Jurkat, Clone E6-1 (cell line): ENCODE measurements around the gene LMX1B.

Experiments
- DNase-seq: peaks from one replicate; pipeline ENCODE4 v3.0.0-alpha.2; 2011; ENCODE audit warnings: low read depth, low spot score
- H3K4me3 ChIP-seq: 2 replicates; pipeline ENCODE4 v1.5.1; 2011; ENCODE audit warnings: mild to moderate bottlenecking, low read length, control low read depth, moderate library complexity

LMX1B gene

DNA sequence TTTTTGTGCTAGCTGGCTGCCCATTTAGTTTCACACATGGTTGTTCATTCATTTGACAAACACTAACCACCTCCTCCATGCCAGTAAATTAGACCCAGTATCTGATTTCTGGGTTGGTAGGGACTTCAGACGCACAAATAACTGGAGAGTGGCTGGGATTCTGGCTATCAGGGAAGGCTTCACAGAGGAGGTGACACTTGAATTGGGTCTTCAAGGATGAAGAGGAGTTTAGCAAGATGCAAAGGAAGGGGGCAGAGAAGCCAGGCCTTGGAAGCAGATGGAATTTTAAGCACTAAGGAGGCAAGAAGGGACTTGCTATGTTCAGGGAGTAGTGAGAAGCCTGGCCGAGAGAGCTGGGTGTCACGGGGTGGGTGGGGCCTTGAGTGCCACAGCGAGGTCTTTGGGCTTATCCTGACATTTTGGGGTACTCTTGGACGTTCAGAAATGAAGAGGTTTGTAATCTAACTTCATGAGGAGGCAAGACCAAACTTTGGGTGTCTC is 71.3 kb downstream of the LMX1B start:
- H3K4me3 ChIP-seq: no peak overlapping the region
- DNase-seq: no peak

DNA sequence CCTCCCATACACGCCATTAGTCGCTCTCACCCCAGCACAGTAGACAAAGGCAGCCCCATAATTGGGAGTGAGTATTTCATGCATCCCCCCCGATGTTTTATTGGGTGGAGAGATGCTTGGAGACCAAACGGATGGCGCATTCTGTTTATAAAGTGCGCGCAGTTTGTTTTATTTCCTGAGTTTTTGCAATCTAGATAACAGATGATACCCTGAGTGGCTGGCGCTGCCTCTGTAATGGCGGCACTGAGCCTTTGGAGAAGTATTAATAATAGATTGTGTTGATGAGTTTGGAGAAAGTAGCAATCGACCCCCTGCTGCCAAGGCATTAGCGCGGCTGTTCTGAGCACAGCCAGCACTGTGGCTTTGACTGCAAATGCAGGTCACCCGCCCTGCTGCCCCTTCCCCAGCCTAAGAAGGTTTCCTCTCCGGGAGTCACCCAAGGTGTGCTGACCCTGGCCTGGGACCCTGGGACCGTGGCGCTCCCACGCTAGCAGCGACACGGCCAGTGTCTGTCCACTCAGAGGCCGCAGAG is 74.3 kb downstream of the LMX1B start:
- no peak overlapping the region for H3K4me3 ChIP-seq
- no peak for DNase-seq

DNA sequence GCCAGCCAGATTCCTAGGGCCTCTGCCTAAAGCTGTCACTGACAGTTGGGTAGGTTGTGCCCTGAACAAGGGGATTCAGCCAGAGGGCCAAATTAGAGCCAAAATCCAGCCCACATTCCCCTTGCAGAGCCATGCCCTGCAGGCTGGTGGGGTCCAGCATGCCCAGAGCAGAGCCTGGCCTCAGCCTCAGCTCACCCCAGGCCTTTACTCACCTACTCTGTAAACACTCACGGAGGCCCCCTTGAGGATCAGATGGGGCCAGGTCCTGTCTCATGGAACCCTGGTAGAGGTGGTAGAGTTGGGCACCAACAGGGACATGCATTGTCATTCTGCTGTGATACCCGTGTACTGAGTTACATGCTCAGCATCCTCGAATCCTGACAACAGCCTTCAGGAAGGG is 74.9 kb downstream of the LMX1B start:
- no peak overlapping the region for H3K4me3 ChIP-seq
- no peak for DNase-seq

DNA sequence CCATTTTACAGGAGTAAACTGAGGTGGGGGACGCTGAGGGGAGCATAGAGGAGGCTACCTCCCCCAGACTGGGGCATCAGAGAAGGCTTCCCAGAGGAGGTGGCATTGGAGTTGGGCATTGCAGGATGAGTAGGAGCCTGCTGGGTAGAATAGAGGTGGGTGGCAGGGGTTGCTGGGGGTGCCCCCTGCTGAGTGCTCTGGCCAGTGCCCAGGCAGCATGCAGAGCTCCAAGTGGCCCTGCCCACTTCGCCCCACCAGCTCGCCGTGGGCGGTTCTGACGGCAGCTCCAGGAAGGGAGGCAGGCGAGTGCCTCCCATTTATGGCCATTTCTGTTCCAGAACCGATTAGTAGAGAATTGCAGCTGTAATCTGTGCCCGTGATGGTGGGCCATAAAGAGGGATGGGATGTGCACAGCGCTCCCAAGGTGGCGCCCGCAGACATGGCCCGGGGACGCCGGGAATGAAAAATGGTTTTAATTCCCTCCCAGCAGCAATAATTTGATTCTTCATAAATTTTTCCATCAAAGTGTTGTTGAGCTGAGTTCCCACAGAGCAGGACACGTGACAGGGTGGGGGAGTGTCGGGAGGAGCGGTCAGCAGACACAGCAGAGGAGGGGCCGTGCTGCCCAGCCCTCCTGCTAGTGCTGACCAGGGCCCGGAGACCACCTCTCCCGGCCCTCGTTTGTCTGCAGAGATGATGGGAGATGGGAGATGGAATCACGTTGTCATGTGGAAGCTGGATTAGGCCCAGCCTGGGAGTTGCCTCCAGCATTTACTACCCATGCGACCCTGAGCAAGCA is 75.5 kb downstream of the LMX1B start:
- DNase-seq: no peak
- no peak overlapping the region for H3K4me3 ChIP-seq

DNA sequence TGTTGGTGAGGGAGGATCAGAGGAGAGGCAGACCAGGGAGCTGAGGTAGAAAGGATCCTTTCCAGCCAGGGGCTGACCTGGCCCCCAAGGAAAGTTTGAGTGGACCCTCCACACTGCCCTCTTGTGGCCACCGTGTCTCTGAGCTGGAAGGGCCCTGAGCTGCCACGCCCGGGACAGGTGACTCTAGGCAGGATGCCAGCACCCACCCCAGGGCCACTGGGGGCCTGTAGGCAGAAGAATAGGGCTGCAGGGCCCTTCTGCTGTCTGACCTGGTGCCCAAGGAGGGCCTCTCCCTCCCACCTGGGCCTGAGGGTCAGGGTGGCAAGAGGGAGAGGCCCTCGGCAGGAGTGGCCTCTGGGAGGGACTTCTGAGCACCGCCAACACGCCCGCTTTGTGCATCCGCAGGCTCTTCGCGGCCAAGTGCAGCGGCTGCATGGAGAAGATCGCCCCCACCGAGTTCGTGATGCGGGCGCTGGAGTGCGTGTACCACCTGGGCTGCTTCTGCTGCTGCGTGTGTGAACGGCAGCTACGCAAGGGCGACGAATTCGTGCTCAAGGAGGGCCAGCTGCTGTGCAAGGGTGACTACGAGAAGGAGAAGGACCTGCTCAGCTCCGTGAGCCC is 76.8 kb downstream of the LMX1B start:
- no peak for DNase-seq

GRCh38 chr9:126692041-126692758 is 78.5 kb downstream of the LMX1B start:
- no peak for DNase-seq
- no peak overlapping the region for H3K4me3 ChIP-seq

More for the DNA sequence above, 76.8 kb downstream of the LMX1B start:
- H3K4me3 ChIP-seq: no peak overlapping the region

- DNase-seq: no peak
- no peak overlapping the region for H3K4me3 ChIP-seq
These were observed 79.2 kb downstream of the LMX1B start for GRCh38 chr9:126692759-126693427.

DNA sequence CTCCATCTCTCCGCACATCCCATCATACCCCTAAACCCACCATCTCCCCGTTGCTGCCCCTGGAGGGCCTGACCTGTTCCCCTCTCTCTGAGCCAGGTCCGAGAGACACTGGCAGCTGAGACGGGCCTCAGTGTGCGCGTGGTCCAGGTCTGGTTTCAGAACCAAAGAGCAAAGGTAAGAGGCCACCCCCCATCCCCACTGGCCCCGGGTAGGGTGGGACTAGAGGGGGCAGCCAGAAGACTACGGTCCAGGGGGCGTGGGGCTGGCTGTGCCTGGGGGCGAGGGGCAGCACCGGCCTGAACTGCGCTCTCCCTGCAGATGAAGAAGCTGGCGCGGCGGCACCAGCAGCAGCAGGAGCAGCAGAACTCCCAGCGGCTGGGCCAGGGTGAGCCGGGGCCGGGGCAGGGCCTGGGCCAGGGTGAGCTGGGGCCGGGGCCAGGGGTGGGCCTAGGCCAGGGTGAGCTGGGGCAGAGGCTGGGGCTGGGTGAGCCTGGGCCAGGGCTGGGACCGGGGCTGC is 79.8 kb downstream of the LMX1B start:
- no peak overlapping the region for H3K4me3 ChIP-seq
- no peak for DNase-seq

DNA sequence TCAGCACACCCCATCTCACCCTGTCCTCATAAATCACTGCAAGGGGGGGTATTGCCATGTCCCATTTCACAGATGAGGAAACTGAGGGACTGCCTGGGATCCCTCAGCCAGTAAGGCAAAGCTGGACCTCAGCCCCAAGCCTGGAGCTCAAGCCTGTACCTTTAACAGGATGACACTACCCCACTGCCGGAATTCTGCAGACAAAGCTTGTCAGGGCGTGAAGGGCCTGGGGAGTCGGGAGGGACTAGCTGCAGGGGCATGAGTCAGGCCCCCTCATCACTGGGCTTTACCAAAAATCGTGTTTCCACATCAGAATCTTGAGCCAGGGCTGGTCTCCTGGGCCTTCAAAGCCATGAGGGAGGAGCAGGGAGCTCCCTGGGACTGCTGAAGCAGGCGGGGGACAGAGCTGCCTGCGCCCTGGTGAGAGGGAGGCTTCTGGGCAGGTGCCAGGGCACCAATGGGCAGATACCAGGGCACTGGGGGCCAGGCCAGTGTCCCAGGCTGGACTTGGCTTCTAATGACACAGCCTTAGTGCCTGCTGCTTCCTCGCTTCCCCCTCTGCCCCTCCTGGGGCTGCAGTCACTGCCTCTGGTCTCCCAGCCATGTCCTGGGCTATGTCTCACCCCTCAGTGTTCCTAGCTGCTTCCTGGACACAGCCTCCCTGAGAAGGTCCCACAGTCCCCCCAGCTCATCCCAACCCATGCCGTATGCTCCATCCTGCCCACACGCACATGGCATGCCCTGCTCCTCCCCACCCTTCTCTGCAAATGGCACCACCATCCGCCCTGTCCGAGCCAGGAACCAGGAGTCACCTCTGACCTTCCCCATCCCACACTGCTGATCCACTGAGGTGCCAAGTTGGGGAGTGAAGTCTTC is 80.7 kb downstream of the LMX1B start:
- no peak for DNase-seq
- no peak overlapping the region for H3K4me3 ChIP-seq

DNA sequence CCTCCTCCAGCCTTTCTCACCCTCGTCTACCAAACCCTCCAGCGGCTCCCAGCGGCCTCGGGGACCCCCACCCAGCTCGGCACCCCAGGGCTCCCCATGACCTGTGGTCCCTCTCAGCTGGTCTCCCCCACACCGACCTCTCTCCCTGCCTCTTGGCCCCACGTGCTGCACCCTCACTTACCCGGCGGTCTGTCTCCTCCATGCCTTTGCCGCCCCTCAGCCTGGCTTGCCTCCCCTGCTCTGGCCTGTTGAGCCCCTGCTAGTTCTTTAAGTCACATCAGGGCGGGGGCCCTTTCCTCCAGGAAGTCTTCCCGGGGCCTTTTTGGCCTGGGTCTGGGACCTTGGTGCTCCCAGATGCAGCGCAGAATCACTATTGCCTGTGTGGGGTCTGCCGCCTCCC is 81.5 kb downstream of the LMX1B start:
- no peak overlapping the region for H3K4me3 ChIP-seq
- no peak for DNase-seq

- no peak for DNase-seq
- H3K4me3 ChIP-seq: no peak overlapping the region
These were observed 82.1 kb downstream of the LMX1B start for GRCh38 chr9:126695701-126696400.

DNA sequence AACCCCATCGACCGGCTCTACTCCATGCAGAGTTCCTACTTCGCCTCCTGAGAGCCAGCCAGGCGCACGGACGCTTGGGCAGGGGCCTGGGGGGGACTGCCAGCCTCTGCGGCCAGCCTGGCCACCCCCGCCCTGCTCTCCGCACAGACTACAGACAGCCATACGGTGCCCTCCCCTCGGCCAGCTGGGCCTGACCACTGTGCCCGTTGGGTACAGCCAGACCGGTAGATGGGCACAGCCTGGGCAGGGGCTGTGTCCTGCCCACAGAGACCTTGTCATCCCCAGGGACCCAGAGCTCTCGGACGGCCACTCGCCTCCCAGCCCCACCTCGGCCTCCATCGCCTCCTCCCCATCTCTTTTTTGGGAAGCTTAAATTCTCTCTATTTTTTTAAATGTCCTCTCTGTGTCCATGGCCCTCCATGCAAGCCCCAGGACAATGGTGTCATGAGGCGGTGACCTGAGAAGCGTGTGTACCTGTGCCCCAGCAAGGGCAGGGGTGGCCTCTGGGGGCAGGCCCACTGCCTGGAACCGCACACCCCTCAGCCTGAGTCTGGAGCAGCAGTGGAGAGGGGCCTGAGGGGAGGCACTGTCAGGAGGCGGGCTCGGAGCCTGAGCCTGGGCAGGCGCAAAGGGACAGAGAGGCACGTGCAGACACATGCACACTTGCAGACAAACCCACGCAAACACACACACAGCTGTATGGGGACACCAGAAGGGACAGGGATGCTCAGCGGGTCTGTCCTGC is 82.8 kb downstream of the LMX1B start:
- no peak for DNase-seq
- no peak overlapping the region for H3K4me3 ChIP-seq

DNA sequence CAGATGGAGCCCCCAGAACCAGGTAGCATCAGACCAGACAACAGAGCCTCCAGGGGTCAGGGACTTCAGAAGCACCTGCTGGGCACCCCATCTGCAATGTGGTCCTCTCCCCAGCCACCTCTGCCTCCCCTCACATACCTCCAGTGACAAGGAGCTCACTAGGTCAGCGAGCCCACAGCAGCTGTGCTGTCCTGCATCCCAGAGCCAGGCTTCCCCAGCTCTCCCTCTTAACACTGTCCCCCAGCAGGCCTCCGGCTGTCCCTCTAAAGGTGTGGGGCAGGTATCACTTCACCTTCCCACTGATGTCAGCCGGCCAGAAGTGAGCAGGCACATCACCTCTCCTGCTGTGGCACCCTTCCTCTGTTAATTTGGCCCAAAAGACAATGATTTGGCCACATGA is 83.6 kb downstream of the LMX1B start:
- H3K4me3 ChIP-seq: no peak overlapping the region
- no peak for DNase-seq

DNA sequence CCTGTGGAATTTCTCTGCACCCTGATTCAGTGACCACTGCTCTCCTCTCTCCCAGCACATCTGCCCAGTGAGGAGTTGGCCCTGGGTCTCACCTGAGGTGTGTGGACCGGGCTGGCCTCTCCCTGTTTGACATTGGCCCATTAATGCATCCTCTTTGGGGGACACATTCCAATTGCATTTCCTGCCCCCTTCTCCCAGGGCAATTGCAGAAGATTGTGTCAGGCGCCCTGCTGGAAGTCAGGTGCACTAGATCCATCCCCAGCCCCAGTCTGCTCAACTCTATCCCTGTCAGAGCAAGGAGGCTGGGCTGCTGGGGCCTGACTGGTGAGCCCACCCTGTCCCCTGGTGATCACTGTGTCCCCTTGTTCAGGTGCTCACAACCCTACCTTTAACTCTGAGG is 84.5 kb downstream of the LMX1B start:
- no peak overlapping the region for H3K4me3 ChIP-seq
- DNase-seq: no peak

DNA sequence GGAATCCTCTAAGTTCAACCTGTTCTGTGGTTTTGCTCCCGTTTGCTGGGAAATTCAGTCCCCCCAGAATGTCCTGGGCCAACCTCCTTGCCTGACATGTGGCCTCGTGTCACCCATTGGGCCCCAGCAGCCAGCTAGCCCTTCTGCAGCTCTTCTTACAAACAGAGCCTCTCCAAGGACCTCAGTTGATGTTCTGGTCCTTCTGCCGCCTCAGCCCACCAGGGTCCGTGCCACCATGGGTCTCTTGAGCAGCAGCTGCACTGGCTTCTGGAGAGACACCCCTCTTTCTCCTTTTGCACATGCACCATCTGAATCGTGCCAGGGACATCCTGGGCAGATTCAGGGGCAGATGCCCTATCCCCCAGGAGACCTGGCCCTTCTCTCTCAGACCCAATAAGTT is 85.0 kb downstream of the LMX1B start:
- no peak for DNase-seq

GRCh38 chr9:126699401-126699881 is 85.7 kb downstream of the LMX1B start:
- no peak overlapping the region for H3K4me3 ChIP-seq
- DNase-seq: no peak

More for the DNA sequence above, 85.0 kb downstream of the LMX1B start:
- H3K4me3 ChIP-seq: no peak overlapping the region

DNA sequence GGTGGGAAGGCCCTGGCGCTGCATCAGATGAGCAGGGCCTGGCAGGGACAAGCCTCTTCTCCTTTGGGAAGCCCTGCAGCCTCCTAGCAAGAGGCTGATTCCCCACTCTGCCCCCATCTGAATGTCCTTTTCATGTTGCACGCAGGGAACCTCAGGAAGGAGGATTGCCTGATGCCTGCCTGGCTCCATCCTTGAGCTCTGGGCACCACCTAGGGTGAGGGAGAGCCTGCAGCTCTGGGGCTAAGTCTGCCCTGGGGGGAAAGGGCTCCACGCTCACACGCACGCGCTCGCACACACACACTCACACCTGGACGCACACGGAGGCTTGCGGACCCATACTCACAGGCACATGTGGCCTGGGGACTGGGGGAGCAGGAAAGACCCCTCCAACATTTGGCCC is 86.6 kb downstream of the LMX1B start:
- no peak overlapping the region for H3K4me3 ChIP-seq
- DNase-seq: no peak
